Neutrophil (primary cell): ENCODE measurements around the gene ALOX12B.
"Not testable (repeated sequence)": the region's sequence is repeated elsewhere in the genome, so short reads cannot be mapped to it uniquely, and the experiment has no call there.

ENCODE experiments used
- H3K27ac ChIP-seq: fragments of 200-600 bp; sonication (generic); 2 replicates; pipeline ENCODE4 v1.5.1; 2016; ENCODE audit warnings: mild to moderate bottlenecking, moderate library complexity
- H3K27me3 ChIP-seq: fragments of 200-600 bp; sonication (generic); 2 replicates; pipeline ENCODE4 v1.6.0; 2016; ENCODE audit warnings: mild to moderate bottlenecking
- H3K36me3 ChIP-seq: fragments of 200-600 bp; sonication (generic); 2 replicates; pipeline ENCODE4 v1.5.1; 2017
- H3K4me1 ChIP-seq, 2 experiments: fragments of 200-600 bp in 1 of 2; sonication (generic) in 1 of 2; 1 replicate in 1 of 2; 2 replicates in 1 of 2; pipeline versions ENCODE4 v1.5.1 to v1.6.1; 2013 to 2016; ENCODE audit warnings: low read depth in 1 of 2, low read length in 1 of 2, mild to moderate bottlenecking in 1 of 2, moderate library complexity in 1 of 2; ENCODE audit not compliant: control insufficient read depth in 1 of 2, insufficient read depth in 1 of 2
- H3K4me3 ChIP-seq, 2 experiments: fragments of 200-600 bp in 1 of 2; sonication (generic) in 1 of 2; 1 replicate in 1 of 2; 2 replicates in 1 of 2; pipeline ENCODE4 v1.5.1; 2013 to 2016; ENCODE audit warnings: low read depth in 1 of 2, low read length in 1 of 2, mild to moderate bottlenecking in 1 of 2, moderate library complexity in 1 of 2
- H3K9me3 ChIP-seq: fragments of 200-600 bp; sonication (generic); 2 replicates; pipeline ENCODE4 v1.5.1; 2016
- CTCF ChIP-seq: fragments of 200-600 bp; sonication (generic); IDR thresholded peaks from 2 replicates; pipeline ENCODE4 v1.5.1; 2016; ENCODE audit warnings: antibody characterized with exemption

ALOX12B gene

DNA sequence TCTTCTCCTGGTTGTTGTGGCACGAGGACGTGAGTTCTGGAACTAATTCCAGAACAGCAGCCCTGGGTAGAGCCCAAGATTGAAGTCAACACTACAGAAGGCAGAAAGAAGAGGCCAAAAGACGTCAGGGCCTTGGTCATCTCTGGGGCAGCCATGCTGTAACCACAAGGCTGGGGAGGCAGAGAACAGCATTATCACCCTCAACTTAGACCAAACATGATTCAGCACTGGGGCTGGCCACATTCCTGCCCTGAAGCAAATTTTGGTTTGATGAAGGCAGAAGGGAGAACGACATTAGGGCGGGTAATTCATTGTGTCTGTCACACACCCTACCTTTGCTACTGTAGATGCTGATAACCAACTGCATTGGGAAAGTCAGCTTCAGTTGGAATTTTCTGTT, 58.4 kb downstream of the ALOX12B start:
- TF ChIP-seq CTCF, result no peak
- H3K27ac ChIP-seq, result no peak overlapping the region
- H3K4me3 ChIP-seq, result no peak overlapping the region
- H3K36me3 ChIP-seq, result no peaks in the 10 kb centered on the region
- peaks cover 70% of the 10 kb centered on the region for H3K27me3 ChIP-seq
- no peaks in the 10 kb centered on the region for H3K9me3 ChIP-seq
- peaks cover 10 to 11% of the 10 kb centered on the region in 2 experiments for H3K4me1 ChIP-seq

DNA sequence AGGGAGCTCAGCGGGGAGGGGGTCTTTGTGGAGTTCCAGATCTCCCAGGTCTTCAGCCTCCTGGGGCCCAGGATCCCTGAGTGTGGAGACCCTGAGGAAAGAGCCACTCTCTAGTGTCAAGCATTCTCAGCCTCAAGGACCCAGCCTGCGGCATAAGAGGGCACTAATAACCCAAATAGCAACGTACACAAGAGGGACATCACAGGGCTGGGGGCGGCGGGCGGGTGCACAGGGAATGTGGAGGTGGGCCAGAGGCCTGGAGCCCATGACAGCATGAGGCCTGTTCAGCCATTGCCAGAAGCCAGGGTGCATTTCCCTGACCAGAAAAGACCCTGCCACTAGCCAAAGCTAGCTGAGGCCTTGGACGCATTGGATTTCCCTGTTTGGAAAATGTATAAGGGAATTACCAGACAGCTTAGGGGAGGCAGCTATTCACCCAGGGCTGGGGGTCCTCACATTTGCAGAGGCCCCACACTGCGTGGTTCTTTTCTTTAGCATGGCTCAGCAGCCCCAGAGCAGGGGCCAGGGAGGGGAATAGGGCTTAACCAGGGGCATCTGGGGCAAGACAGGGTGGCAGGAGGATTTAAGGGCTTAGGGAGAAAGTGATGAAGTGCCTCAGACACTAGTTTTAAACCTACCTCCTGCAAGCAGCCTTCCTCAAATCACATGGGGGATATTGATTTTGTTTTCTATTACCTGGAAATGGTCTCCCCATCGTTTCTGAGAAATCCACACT, 62.2 kb downstream of the ALOX12B start:
- H3K36me3 ChIP-seq, result no peaks in the 10 kb centered on the region
- H3K27me3 ChIP-seq, result peaks cover 41% of the 10 kb centered on the region
- no peak overlapping the region for H3K27ac ChIP-seq
- H3K4me1 ChIP-seq, result peaks cover 46% of the 10 kb centered on the region in 2 experiments
- H3K4me3 ChIP-seq, result no peak overlapping the region
- no peak for TF ChIP-seq CTCF
- H3K9me3 ChIP-seq, result no peaks in the 10 kb centered on the region

GRCh38 chr17:8024161-8024560, 63.4 kb downstream of the ALOX12B start:
- Histone ChIP-seq H3K4me3 (peak overlapping the region in 1 of 2 experiments; percentile 21), H3K27me3 (peaks cover 37% of the 10 kb centered on the region)

More at GRCh38 chr17:8024161-8024560, 63.4 kb downstream of the ALOX12B start:
- peaks cover 57 to 58% of the 10 kb centered on the region in 2 experiments for H3K4me1 ChIP-seq
- not testable (repeated sequence) for H3K36me3 ChIP-seq, H3K9me3 ChIP-seq
- peak overlapping the region; percentile 63 for H3K27ac ChIP-seq
